DOHH2 (cell line): ENCODE data around the gene DYNC2LI1.

Experiments
- CTCF ChIP-seq: fragments of 200-600 bp; sonication (generic); IDR thresholded peaks from one replicate; pipeline ENCODE4 v1.5.1; 2014; ENCODE audit warnings: antibody characterized with exemption, mild to moderate bottlenecking, low read depth, low read length; ENCODE audit not compliant: poor library complexity, severe bottlenecking
- EZH2phosphoT487 ChIP-seq: fragments of 200-600 bp; sonication (generic); IDR thresholded peaks from 2 replicates; pipeline ENCODE4 v1.6.1; 2017; ENCODE audit warnings: borderline replicate concordance, mild to moderate bottlenecking, antibody characterized with exemption, low read length, moderate library complexity, mixed read lengths

- TF ChIP-seq CTCF (no peak), EZH2phosphoT487 (no peak)
Measured at GRCh38 chr2:43837831-43838559, 64.2 kb downstream of the DYNC2LI1 start.
